Spleen (tissue), 11 donors: ENCODE data around the gene UBAC1. TPM values are rescaled to one million over a fixed set of nuclear protein-coding genes. Genes with fewer than 3 reads are reported as not detected.

ENCODE experiments used
- DNase-seq: peaks from one replicate; pipeline ENCODE4 v3.0.0-alpha.2; 2020
- H3K27ac ChIP-seq, 8 donors: fragments of 200-600 bp; sonication (generic) in 7 of 8; 1 replicate in 4 of 8; 2 replicates in 4 of 8; pipeline versions ENCODE4 v1.5.0 to v1.8.0; 2016 to 2021; ENCODE audit warnings: inconsistent platforms in 4 of 8, mild to moderate bottlenecking in 4 of 8, moderate library complexity in 1 of 8
- H3K27me3 ChIP-seq, 7 donors: fragments of 200-600 bp; sonication (generic) in 6 of 7; replicated peaks in 1 of 7; 1 replicate in 4 of 7; 2 replicates in 3 of 7; pipeline versions ENCODE4 v1.5.0 to v1.8.0; 2016 to 2021; ENCODE audit warnings: inconsistent platforms in 3 of 7, mild to moderate bottlenecking in 1 of 7
- H3K36me3 ChIP-seq, 6 donors: fragments of 200-600 bp; sonication (generic) in 5 of 6; 1 replicate in 4 of 6; 2 replicates in 2 of 6; pipeline versions ENCODE4 v1.5.0 to v1.8.0; 2016 to 2021; ENCODE audit warnings: inconsistent platforms in 2 of 6
- H3K4me1 ChIP-seq, 6 donors: fragments of 200-600 bp; sonication (generic) in 5 of 6; 1 replicate in 3 of 6; 2 replicates in 3 of 6; pipeline versions ENCODE4 v1.5.0 to v1.8.0; 2016 to 2021; ENCODE audit warnings: inconsistent platforms in 3 of 6
- H3K4me3 ChIP-seq, 8 donors: fragments of 200-600 bp; sonication (generic) in 7 of 8; 1 replicate in 4 of 8; 2 replicates in 4 of 8; pipeline versions ENCODE4 v1.5.0 to v1.8.0; 2016 to 2021; ENCODE audit warnings: inconsistent platforms in 4 of 8, mild to moderate bottlenecking in 4 of 8, moderate library complexity in 2 of 8
- H3K9me3 ChIP-seq, 8 donors: fragments of 200-600 bp; sonication (generic) in 7 of 8; 1 replicate in 4 of 8; 2 replicates in 4 of 8; pipeline versions ENCODE4 v1.5.0 to v1.8.0; 2016 to 2021; ENCODE audit warnings: inconsistent platforms in 4 of 8
- CTCF ChIP-seq, 11 experiments: fragments of 200-600 bp in 7 of 11; fragments of 450-650 bp in 4 of 11; sonication (generic) in 4 of 11; IDR thresholded peaks in 8 of 11; conservative IDR thresholded peaks in 3 of 11; 1 replicate in 7 of 11; 2 replicates in 4 of 11; pipeline versions ENCODE4 v1.4.0 to v1.8.0; 2016 to 2021; ENCODE audit warnings: antibody characterized with exemption in 11 of 11, inconsistent platforms in 4 of 11, mild to moderate bottlenecking in 1 of 11
- POLR2A ChIP-seq, 3 donors: fragments of 450-650 bp; IDR thresholded peaks; one replicate each; pipeline ENCODE4 v1.5.1; 2017; ENCODE audit warnings: antibody characterized with exemption in 3 of 3, mild to moderate bottlenecking in 1 of 3
- POLR2AphosphoS5 ChIP-seq, 3 donors: sonication (generic); formaldehyde crosslinking; IDR thresholded peaks; one replicate each; pipeline ENCODE4 v1.5.1; 2017; ENCODE audit warnings: antibody characterized with exemption in 3 of 3
- WGBS, 5 donors: extraction: QIAGEN DNeasy Blood & Tissue Kit in 3 of 5; methylation state at CpG; one replicate each; pipeline versions ENCODE4 v1.1.5 to v1.1.7; 2013 to 2018; 5-methylcytosine and 5-hydroxymethylcytosine counted together
- intact Hi-C: fragments of 100-400 bp; cut with DNase I; formaldehyde crosslinking; loops from one replicate; pipeline ENCODE4 v1.15.0; 2023; ENCODE audit warnings: low total_unique reads
- polyA plus RNA-seq, 3 donors: library from polyadenylated mRNA; stranded (reverse); fragments of 200-250 nt; gene quantifications; one replicate each; pipeline ENCODE4 v1.2.1, GENCODE V29; 2013
- total RNA-seq, 7 donors: library from RNA; depleted of rRNA in 3 of 7; stranded (reverse); fragments of >200 nt in 3 of 7; fragmentation: NEBNext Ultra II Directional in 4 of 7; extraction: Animal tissue kit (Norgen Biotek cat#: 25700) in 4 of 7; gene quantifications; one replicate each; pipeline versions ENCODE4 v1.1.0 to v1.2.1, GENCODE V29; 2016 to 2021
- donor health status: healthy with polysubstance abuse.
- donor health status: DM: no; HTN: no; CAD: no; lungs with moderate emphysema.
- donor health status: DM: no; HTN: no; CAD: no.
- donor health status: Bipolar disorder and iron deficiency.
- donor health status: healthy.
- donor health status: DM: no; HTN: no; CAD: no.
- donor health status: DM: yes; HTN: yes; CAD: no.

UBAC1 gene
- total and polyA plus RNA-seq, 10 donors, result 28.0 to 45.8 (median 34.5) TPM

GRCh38 chr9:135978642-135979546, 17.7 kb upstream of the UBAC1 start:
- Histone ChIP-seq H3K9me3 (no peaks in the 10 kb centered on the region), H3K27me3 (peaks cover 0 to 42% (median 0%) of the 10 kb centered on the region in 7 donors), H3K36me3 (no peaks in the 10 kb centered on the region), H3K4me1 (peaks cover 4 to 25% (median 14%) of the 10 kb centered on the region in 6 donors), H3K4me3 (peak overlapping the region in 1 of 8 donors; percentile 11), H3K27ac (peak overlapping the region in 3 of 8 donors; percentile 27 to 53 (median 35))
- WGBS, 5 donors, result 9 to 18% (median 12%) methylated on average over 17 to 20 of the region's 20 CpGs
- no peak for DNase-seq
- intact Hi-C loops, result no loop called here
- TF ChIP-seq POLR2A (IDR thresholded peaks at IDR 0.05), result no peak
- peak in 1 of 3 donors; percentile 41 for TF ChIP-seq POLR2AphosphoS5 (IDR thresholded peaks at IDR 0.05)

GRCh38 chr9:135976944-135977343, 15.8 kb upstream of the UBAC1 start:
- Histone ChIP-seq H3K27me3 (peaks cover 0 to 37% (median 0%) of the 10 kb centered on the region in 7 donors), H3K27ac (no peak overlapping the region), H3K9me3 (no peaks in the 10 kb centered on the region), H3K4me3 (no peak overlapping the region), H3K4me1 (peaks cover 4 to 35% (median 14%) of the 10 kb centered on the region in 6 donors), H3K36me3 (no peaks in the 10 kb centered on the region)
- intact Hi-C loops, result no loop called here
- DNase-seq, result no peak
- 73 to 88% (median 79%) methylated on average over 4 to 13 of the region's 13 CpGs for WGBS, 5 donors
- TF ChIP-seq CTCF (IDR thresholded peaks at IDR 0.05 in 8 of 11, conservative IDR thresholded peaks at IDR 0.05 in 3 of 11), result no peak
- TF ChIP-seq POLR2AphosphoS5 (IDR thresholded peaks at IDR 0.05), result no peak

- no peak for DNase-seq
- intact Hi-C loops, result no loop called here
- H3K27me3 ChIP-seq, result peaks cover 0 to 40% (median 0%) of the 10 kb centered on the region in 7 donors
- peaks cover 4 to 35% (median 14%) of the 10 kb centered on the region in 6 donors for H3K4me1 ChIP-seq
- TF ChIP-seq POLR2AphosphoS5 (IDR thresholded peaks at IDR 0.05) (no peak), POLR2A (IDR thresholded peaks at IDR 0.05) (no peak)
- no peak overlapping the region for H3K27ac ChIP-seq
- H3K9me3 ChIP-seq, result no peaks in the 10 kb centered on the region
- WGBS, 5 donors, result 71 to 84% (median 75%) methylated on average over 13 of the region's 13 CpGs
- no peak overlapping the region for H3K4me3 ChIP-seq
- H3K36me3 ChIP-seq, result no peaks in the 10 kb centered on the region
Measured at GRCh38 chr9:135976531-135976930, 15.4 kb upstream of the UBAC1 start.

GRCh38 chr9:135975834-135976233, 14.7 kb upstream of the UBAC1 start:
- H3K4me1 ChIP-seq, result peaks cover 4 to 35% (median 14%) of the 10 kb centered on the region in 6 donors
- no peak overlapping the region for H3K27ac ChIP-seq
- DNase-seq, result no peak
- TF ChIP-seq CTCF (IDR thresholded peaks at IDR 0.05 in 8 of 11, conservative IDR thresholded peaks at IDR 0.05 in 3 of 11) (no peak), POLR2A (IDR thresholded peaks at IDR 0.05) (no peak), POLR2AphosphoS5 (IDR thresholded peaks at IDR 0.05) (no peak)
- H3K9me3 ChIP-seq, result no peaks in the 10 kb centered on the region
- intact Hi-C loops, result no loop called here
- peaks cover 0 to 37% (median 0%) of the 10 kb centered on the region in 7 donors for H3K27me3 ChIP-seq
- 84 to 92% (median 87%) methylated on average over 10 of the region's 10 CpGs for WGBS, 5 donors
- H3K36me3 ChIP-seq, result no peaks in the 10 kb centered on the region
- H3K4me3 ChIP-seq, result no peak overlapping the region

GRCh38 chr9:135974220-135974573, 13.0 kb upstream of the UBAC1 start:
- Histone ChIP-seq H3K4me3 (no peak overlapping the region), H3K9me3 (no peaks in the 10 kb centered on the region), H3K27me3 (peaks cover 0 to 22% (median 0%) of the 10 kb centered on the region in 7 donors), H3K36me3 (no peaks in the 10 kb centered on the region), H3K27ac (no peak overlapping the region), H3K4me1 (peaks cover 2 to 30% (median 15%) of the 10 kb centered on the region in 6 donors)
- intact Hi-C loops, result no loop called here
- no peak for TF ChIP-seq POLR2AphosphoS5 (IDR thresholded peaks at IDR 0.05)
- no peak for TF ChIP-seq CTCF (IDR thresholded peaks at IDR 0.05 in 8 of 11, conservative IDR thresholded peaks at IDR 0.05 in 3 of 11)
- no peak for TF ChIP-seq POLR2A (IDR thresholded peaks at IDR 0.05)
- no peak for DNase-seq
- 66 to 76% (median 72%) methylated on average over 10 of the region's 10 CpGs for WGBS, 5 donors
